H9 (cell line): ENCODE data around the gene SEMA5A. TPM values are rescaled to one million over a fixed set of nuclear protein-coding genes. Genes with fewer than 3 reads are reported as not detected.

Experiments used
- DNase-seq: peaks from one replicate; pipeline ENCODE4 v3.0.0-alpha.2; 2017
- H2AFZ ChIP-seq: one replicate; pipeline ENCODE4 v1.6.1; 2013; ENCODE audit warnings: mild to moderate bottlenecking, low read length, control low read depth, moderate library complexity
- H2AK5ac ChIP-seq: 2 replicates; pipeline ENCODE4 v1.6.1; 2013; ENCODE audit warnings: low read length, control low read depth, mixed read lengths; ENCODE audit not compliant: insufficient read length
- H2BK120ac ChIP-seq: one replicate; pipeline ENCODE4 v1.6.1; 2013; ENCODE audit warnings: low read depth, mild to moderate bottlenecking, low read length, control low read depth, inconsistent platforms; ENCODE audit not compliant: poor library complexity, severe bottlenecking
- H2BK12ac ChIP-seq: 2 replicates; pipeline ENCODE4 v1.6.1; 2013; ENCODE audit warnings: low read length, control low read depth, mixed read lengths, low read depth; ENCODE audit not compliant: insufficient read length
- H2BK15ac ChIP-seq: 2 replicates; pipeline ENCODE4 v1.6.1; 2013; ENCODE audit warnings: low read depth, low read length, control low read depth
- H2BK20ac ChIP-seq: one replicate; pipeline ENCODE4 v1.6.1; 2013; ENCODE audit warnings: low read depth, mild to moderate bottlenecking, low read length, control low read depth, inconsistent platforms; ENCODE audit not compliant: poor library complexity, severe bottlenecking
- H2BK5ac ChIP-seq: 2 replicates; pipeline ENCODE4 v1.6.1; 2013; ENCODE audit warnings: low read length, control low read depth, mixed read lengths; ENCODE audit not compliant: insufficient read length
- H3K14ac ChIP-seq: 2 replicates; pipeline ENCODE4 v1.6.1; 2013; ENCODE audit warnings: low read length, control low read depth; ENCODE audit not compliant: insufficient read depth
- H3K18ac ChIP-seq: 2 replicates; pipeline ENCODE4 v1.6.1; 2013; ENCODE audit warnings: low read depth, mild to moderate bottlenecking, mixed read lengths, low read length, control low read depth; ENCODE audit not compliant: insufficient read length
- H3K23ac ChIP-seq: 2 replicates; pipeline ENCODE4 v1.6.1; 2013; ENCODE audit warnings: low read length, control low read depth, mixed read lengths, low read depth; ENCODE audit not compliant: insufficient read length
- H3K23me2 ChIP-seq: 2 replicates; pipeline ENCODE4 v1.6.1; 2013; ENCODE audit warnings: low read depth, mild to moderate bottlenecking, mixed read lengths, low read length, control low read depth; ENCODE audit not compliant: insufficient read length, poor library complexity, severe bottlenecking
- H3K27ac ChIP-seq: 2 replicates; pipeline ENCODE4 v1.5.1; 2013; ENCODE audit warnings: low read length, control low read depth, mixed read lengths, low read depth; ENCODE audit not compliant: insufficient read length
- H3K27me3 ChIP-seq: 2 replicates; pipeline ENCODE4 v1.6.1; 2013; ENCODE audit warnings: low read length, control low read depth, inconsistent platforms; ENCODE audit not compliant: insufficient read depth
- H3K4ac ChIP-seq: 2 replicates; pipeline ENCODE4 v1.6.1; 2013; ENCODE audit warnings: low read depth, mild to moderate bottlenecking, control low read depth, inconsistent platforms, low read length, moderate library complexity
- H3K4me1 ChIP-seq: 2 replicates; pipeline ENCODE4 v1.6.1; 2013; ENCODE audit warnings: low read length, control low read depth, inconsistent platforms; ENCODE audit not compliant: insufficient read depth
- H3K4me2 ChIP-seq: 2 replicates; pipeline ENCODE4 v1.6.1; 2013; ENCODE audit warnings: low read length, control low read depth, mixed read lengths; ENCODE audit not compliant: insufficient read length, insufficient read depth
- H3K56ac ChIP-seq: 2 replicates; pipeline ENCODE4 v1.6.1; 2013; ENCODE audit warnings: low read depth, mild to moderate bottlenecking, mixed read lengths, low read length, control low read depth; ENCODE audit not compliant: insufficient read length
- H3K79me1 ChIP-seq: 2 replicates; pipeline ENCODE4 v1.6.1; 2013; ENCODE audit warnings: low read depth, mild to moderate bottlenecking, moderate library complexity, low read length, control low read depth, inconsistent platforms; ENCODE audit not compliant: insufficient read depth, poor library complexity, severe bottlenecking
- H3K79me2 ChIP-seq: 2 replicates; pipeline ENCODE4 v1.6.1; 2013; ENCODE audit warnings: low read length, control low read depth, inconsistent platforms; ENCODE audit not compliant: insufficient read depth
- H3K9ac ChIP-seq: 2 replicates; pipeline ENCODE4 v1.6.1; 2013; ENCODE audit warnings: low read length, control low read depth, mixed read lengths; ENCODE audit not compliant: insufficient read length; ENCODE audit errors: extremely low read depth
- H3K9me3 ChIP-seq: one replicate; pipeline ENCODE4 v1.6.1; 2013; ENCODE audit warnings: low read depth, low read length, inconsistent platforms; ENCODE audit not compliant: control insufficient read depth
- H3T11ph ChIP-seq: one replicate; pipeline ENCODE4 v1.6.1; 2013; ENCODE audit warnings: mild to moderate bottlenecking, low read length, control low read depth, inconsistent platforms
- H4K20me1 ChIP-seq: one replicate; pipeline ENCODE4 v1.6.1; 2013; ENCODE audit not compliant: control insufficient read depth, insufficient read length, insufficient read depth
- H4K5ac ChIP-seq: 2 replicates; pipeline ENCODE4 v1.6.1; 2013; ENCODE audit warnings: low read depth, mild to moderate bottlenecking, mixed read lengths, low read length, control low read depth; ENCODE audit not compliant: insufficient read length
- H4K8ac ChIP-seq: replicated peaks from 2 replicates; pipeline ENCODE4 v1.6.1; 2013; ENCODE audit warnings: low read length, control low read depth, mixed read lengths, low read depth; ENCODE audit not compliant: insufficient read length
- H4K91ac ChIP-seq: 2 replicates; pipeline ENCODE4 v1.6.1; 2013; ENCODE audit warnings: low read depth, mild to moderate bottlenecking, moderate library complexity, mixed read lengths, low read length, control low read depth; ENCODE audit not compliant: insufficient read length
- H3K27ac Mint-ChIP-seq, 3 experiments: 2 replicates in 2 of 3; 3 replicates in 1 of 3; pipeline ENCODE4 v1.8.0; 2020 to 2021; ENCODE audit warnings: mixed read lengths in 3 of 3, mild to moderate bottlenecking in 1 of 3, moderate library complexity in 1 of 3
- H3K27me3 Mint-ChIP-seq: 2 replicates; pipeline ENCODE4 v1.8.0; 2021; ENCODE audit warnings: low read depth, mild to moderate bottlenecking, moderate library complexity, mixed read lengths
- H3K36me3 Mint-ChIP-seq, 3 experiments: 2 replicates in 2 of 3; 3 replicates in 1 of 3; pipeline ENCODE4 v1.8.0; 2020 to 2021; ENCODE audit warnings: low read depth in 3 of 3, mixed read lengths in 3 of 3; ENCODE audit not compliant: insufficient read depth in 1 of 3
- H3K4me1 Mint-ChIP-seq, 2 experiments: 2 replicates each; pipeline ENCODE4 v1.8.0; 2020; ENCODE audit warnings: mixed read lengths in 2 of 2
- H3K4me3 Mint-ChIP-seq, 2 experiments: 2 replicates in 1 of 2; 3 replicates in 1 of 2; pipeline ENCODE4 v1.8.0; 2020 to 2021; ENCODE audit warnings: mild to moderate bottlenecking in 2 of 2, mixed read lengths in 2 of 2, moderate library complexity in 1 of 2
- H3K9me3 Mint-ChIP-seq, 2 experiments: 2 replicates in 1 of 2; 3 replicates in 1 of 2; pipeline ENCODE4 v1.8.0; 2020; ENCODE audit warnings: mild to moderate bottlenecking in 2 of 2, mixed read lengths in 2 of 2, moderate library complexity in 1 of 2
- WGBS: extraction: QIAGEN DNeasy Blood & Tissue Kit; methylation state at CpG from one replicate; pipeline ENCODE4 v1.1.7; 2013; ENCODE audit warnings: missing lambda C conversion rate, low lambda C conversion rate, mixed read lengths; ENCODE audit not compliant: insufficient read length; ENCODE audit errors: extremely low coverage; 5-methylcytosine and 5-hydroxymethylcytosine counted together
- total RNA-seq: library from RNA; stranded (reverse); gene quantifications from 2 replicates; pipeline ENCODE4 v1.2.1, GENCODE V29; 2021
- TF ChIP-seq, protein P1 (sequence below): fragments of 200-600 bp; sonication (generic); conservative IDR thresholded peaks from 3 replicates; pipeline ENCODE4 v1.8.0; 2021; ENCODE audit warnings: antibody characterized with exemption, mild to moderate bottlenecking

Gene SEMA5A
- total RNA-seq, 1 experiment from 2014 or later: 4.3 TPM

DNA sequence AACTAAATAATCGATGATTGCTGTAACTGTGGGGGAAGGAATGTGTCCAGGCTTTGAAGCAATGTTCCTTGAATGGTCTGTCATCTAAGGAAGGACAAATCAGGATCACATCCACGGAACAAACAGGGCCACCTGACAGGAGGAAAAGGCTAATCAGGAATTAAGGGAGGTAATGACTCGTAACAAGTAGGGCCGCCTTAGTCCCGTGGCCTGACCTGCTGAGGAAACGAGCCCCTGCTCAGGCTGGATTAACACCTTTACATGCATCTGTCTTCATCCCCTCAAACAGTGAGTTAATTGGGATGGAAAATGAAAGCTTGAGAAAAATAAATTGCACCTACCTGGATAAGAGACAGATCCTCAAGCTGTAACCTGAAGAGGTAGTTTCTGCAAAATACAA, 227.8 kb downstream of the SEMA5A start:
- Histone ChIP-seq H4K20me1 (no peaks in the 10 kb centered on the region), H3K9me3 (no peaks in the 10 kb centered on the region), H2BK12ac (no peak overlapping the region), H3K4ac (no peak overlapping the region), H3K4me2 (no peak overlapping the region), H3K14ac (no peak overlapping the region), H3K79me1 (no peaks in the 10 kb centered on the region), H3K27ac (no peak overlapping the region), H4K5ac (no peak overlapping the region), H4K91ac (no peak overlapping the region), H2BK15ac (no peak overlapping the region), H2AFZ (no peak overlapping the region), H3K23ac (no peak overlapping the region), H2BK120ac (no peak overlapping the region), H4K8ac (no peak overlapping the region), H3K4me1 (no peaks in the 10 kb centered on the region), H3K56ac (no peak overlapping the region), H3K79me2 (no peaks in the 10 kb centered on the region), H2BK20ac (no peak overlapping the region), H2AK5ac (no peak overlapping the region), H3K18ac (no peak overlapping the region), H2BK5ac (no peak overlapping the region), H3K27me3 (no peaks in the 10 kb centered on the region), H3T11ph (no peak overlapping the region), H3K9ac (no peak overlapping the region), H3K23me2 (no peaks in the 10 kb centered on the region)
- Mint-ChIP-seq H3K36me3 (no peaks in the 10 kb centered on the region), H3K27me3 (no peaks in the 10 kb centered on the region), H3K9me3 (no peaks in the 10 kb centered on the region), H3K4me3 (no peak overlapping the region), H3K4me1 (peaks cover 0 to 2% of the 10 kb centered on the region in 2 experiments; a peak in 1 of 4 replicates), H3K27ac (no peak overlapping the region)
- TF ChIP-seq, protein P1, sequence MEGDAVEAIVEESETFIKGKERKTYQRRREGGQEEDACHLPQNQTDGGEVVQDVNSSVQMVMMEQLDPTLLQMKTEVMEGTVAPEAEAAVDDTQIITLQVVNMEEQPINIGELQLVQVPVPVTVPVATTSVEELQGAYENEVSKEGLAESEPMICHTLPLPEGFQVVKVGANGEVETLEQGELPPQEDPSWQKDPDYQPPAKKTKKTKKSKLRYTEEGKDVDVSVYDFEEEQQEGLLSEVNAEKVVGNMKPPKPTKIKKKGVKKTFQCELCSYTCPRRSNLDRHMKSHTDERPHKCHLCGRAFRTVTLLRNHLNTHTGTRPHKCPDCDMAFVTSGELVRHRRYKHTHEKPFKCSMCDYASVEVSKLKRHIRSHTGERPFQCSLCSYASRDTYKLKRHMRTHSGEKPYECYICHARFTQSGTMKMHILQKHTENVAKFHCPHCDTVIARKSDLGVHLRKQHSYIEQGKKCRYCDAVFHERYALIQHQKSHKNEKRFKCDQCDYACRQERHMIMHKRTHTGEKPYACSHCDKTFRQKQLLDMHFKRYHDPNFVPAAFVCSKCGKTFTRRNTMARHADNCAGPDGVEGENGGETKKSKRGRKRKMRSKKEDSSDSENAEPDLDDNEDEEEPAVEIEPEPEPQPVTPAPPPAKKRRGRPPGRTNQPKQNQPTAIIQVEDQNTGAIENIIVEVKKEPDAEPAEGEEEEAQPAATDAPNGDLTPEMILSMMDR: no peak
- DNase-seq: no peak
- no CpG with 5 or more reads among the region's 6 CpGs for WGBS
